ENCODE data around the gene PNLDC1.
"Not testable (repeated sequence)": the region's sequence is repeated elsewhere in the genome, so short reads cannot be mapped to it uniquely, and the experiment has no call there.

PNLDC1 gene

DNA sequence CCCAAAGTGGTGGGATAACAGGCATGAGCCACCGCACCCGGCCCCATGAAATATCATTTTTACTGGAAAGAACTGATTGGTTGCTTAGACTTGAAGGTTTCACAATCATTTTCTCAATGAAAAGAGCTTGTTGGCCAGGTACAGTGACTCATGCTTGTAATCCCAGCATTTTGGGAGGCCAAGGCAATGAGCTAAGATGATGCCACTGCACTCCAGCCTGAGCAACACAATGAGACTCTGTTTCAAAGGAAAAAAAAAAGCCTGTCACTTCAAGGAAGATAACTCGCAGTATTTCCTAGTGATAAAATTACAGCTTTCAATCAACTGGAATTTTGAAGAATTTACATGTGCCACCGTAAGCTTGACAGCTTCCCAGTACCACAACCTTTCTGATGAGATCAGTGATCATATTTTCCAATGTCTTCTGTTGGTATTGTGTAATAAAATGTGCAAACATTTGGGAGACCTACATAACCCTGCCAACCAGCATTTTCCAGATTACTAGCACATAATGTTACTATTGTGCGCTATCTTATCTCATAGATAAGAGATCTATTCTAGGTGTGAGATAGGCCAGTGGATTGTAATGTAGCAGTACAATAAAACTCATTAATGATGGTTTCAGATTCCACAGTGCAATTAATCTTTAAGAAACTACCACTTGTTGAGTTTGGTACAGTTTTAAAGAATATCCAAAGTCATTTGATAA is 7.2 kb downstream of the PNLDC1 start:
- no peak for DNase-seq
- Histone ChIP-seq H3K27me3 (ENCODE audit: insufficient read depth, low read depth, severe bottlenecking) (no peaks in the 10 kb centered on the region), H3K27ac (no peak overlapping the region), H3K4me3 (ENCODE audit: low read depth, low read length) (no peak overlapping the region), H3K36me3 (no peaks in the 10 kb centered on the region), H3K9me3 (ENCODE audit: severe bottlenecking) (no peaks in the 10 kb centered on the region)
- no peak for TF ChIP-seq CTCF (IDR thresholded peaks at IDR 0.05; ENCODE audit: low read depth, low read length)

- Histone ChIP-seq H3K36me3 (no peaks in the 10 kb centered on the region), H3K9me3 (ENCODE audit: severe bottlenecking) (no peaks in the 10 kb centered on the region), H3K27ac (no peak overlapping the region), H3K4me3 (ENCODE audit: low read depth, low read length) (no peak overlapping the region), H3K27me3 (ENCODE audit: insufficient read depth, low read depth, severe bottlenecking) (no peaks in the 10 kb centered on the region)
- TF ChIP-seq CTCF (IDR thresholded peaks at IDR 0.05; ENCODE audit: low read depth, low read length), result no peak
- DNase-seq, result no peak
These were observed 8.6 kb downstream of the PNLDC1 start for GRCh38 chr6:159808647-159809046.

DNA sequence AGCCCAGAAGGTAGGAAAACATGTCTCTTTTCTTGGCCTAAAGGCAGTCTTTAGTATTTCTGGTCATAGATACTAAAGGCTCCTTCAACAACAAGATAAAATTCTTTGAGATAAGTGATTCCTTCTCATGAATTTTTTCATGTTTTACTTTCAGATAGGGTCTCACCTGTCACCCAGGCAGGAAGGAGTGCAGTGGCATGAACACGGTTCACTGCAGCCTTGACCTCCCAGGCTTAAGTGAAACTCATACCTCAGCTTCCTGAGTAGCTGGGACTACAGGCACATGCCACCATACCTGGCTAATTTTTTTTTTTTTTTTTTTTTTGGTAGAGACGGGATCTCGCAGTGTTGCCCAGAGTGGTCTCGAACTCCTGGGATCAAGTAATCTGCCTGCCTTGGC is 9.1 kb downstream of the PNLDC1 start:
- Histone ChIP-seq H3K27ac (no peak overlapping the region), H3K36me3 (no peaks in the 10 kb centered on the region), H3K27me3 (ENCODE audit: insufficient read depth, low read depth, severe bottlenecking) (no peaks in the 10 kb centered on the region), H3K4me3 (ENCODE audit: low read depth, low read length) (no peak overlapping the region), H3K9me3 (ENCODE audit: severe bottlenecking) (no peaks in the 10 kb centered on the region)
- no peak for TF ChIP-seq CTCF (IDR thresholded peaks at IDR 0.05; ENCODE audit: low read depth, low read length)
- no peak for DNase-seq

- Histone ChIP-seq H3K27me3 (ENCODE audit: insufficient read depth, low read depth, severe bottlenecking) (no peaks in the 10 kb centered on the region), H3K4me3 (ENCODE audit: low read depth, low read length) (no peak overlapping the region), H3K27ac (no peak overlapping the region), H3K9me3 (ENCODE audit: severe bottlenecking) (no peaks in the 10 kb centered on the region), H3K36me3 (no peaks in the 10 kb centered on the region)
- TF ChIP-seq CTCF (IDR thresholded peaks at IDR 0.05; ENCODE audit: low read depth, low read length), result no peak
- DNase-seq, result no peak
These were observed 13.7 kb downstream of the PNLDC1 start for GRCh38 chr6:159813781-159814180.

GRCh38 chr6:159815410-159815809 is 15.3 kb downstream of the PNLDC1 start:
- Histone ChIP-seq H3K27ac (no peak overlapping the region), H3K4me3 (ENCODE audit: low read depth, low read length) (no peak overlapping the region), H3K9me3 (ENCODE audit: severe bottlenecking) (no peaks in the 10 kb centered on the region), H3K27me3 (ENCODE audit: insufficient read depth, low read depth, severe bottlenecking) (no peaks in the 10 kb centered on the region), H3K36me3 (no peaks in the 10 kb centered on the region)
- DNase-seq, result no peak
- no peak for TF ChIP-seq CTCF (IDR thresholded peaks at IDR 0.05; ENCODE audit: low read depth, low read length)

DNA sequence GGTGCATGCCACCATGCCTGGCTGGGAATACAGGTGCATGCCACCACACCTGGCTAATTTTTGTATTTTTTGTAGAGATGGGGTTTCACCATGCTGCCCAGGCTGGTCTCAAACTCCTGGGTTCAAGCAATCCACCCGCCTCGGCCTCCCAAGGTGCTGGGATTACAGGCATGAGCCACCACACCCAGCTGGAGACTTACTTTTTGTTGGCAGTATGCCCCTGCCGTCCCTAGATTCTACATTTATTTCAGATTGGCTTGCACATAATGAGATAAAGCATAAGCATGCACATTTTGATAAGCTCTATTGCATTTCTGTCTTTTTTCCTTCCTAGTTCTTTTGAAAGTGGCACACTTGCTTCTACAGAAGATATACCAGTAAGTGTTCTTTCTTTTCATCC is 16.7 kb downstream of the PNLDC1 start:
- not testable (repeated sequence) for H3K9me3 ChIP-seq (ENCODE audit: severe bottlenecking); H3K4me3 ChIP-seq (ENCODE audit: low read depth, low read length); H3K27ac ChIP-seq; H3K36me3 ChIP-seq; DNase-seq; H3K27me3 ChIP-seq (ENCODE audit: insufficient read depth, low read depth, severe bottlenecking)

Data from WERI-Rb-1 (cell line).